Adrenal gland (tissue), 5 donors: ENCODE results near the gene ACER2.

Experiments
- CTCF ChIP-seq, 6 experiments: fragments of 450-650 bp in 4 of 6; fragments of 200-600 bp in 2 of 6; sonication (generic) in 1 of 6; IDR thresholded peaks; 1 replicate in 5 of 6; 2 replicates in 1 of 6; pipeline versions ENCODE4 v1.5.1 to v1.8.0; 2016 to 2021; ENCODE audit warnings: antibody characterized with exemption in 6 of 6, mild to moderate bottlenecking in 2 of 6, moderate library complexity in 1 of 6
- POLR2A ChIP-seq, 2 donors: fragments of 450-650 bp; IDR thresholded peaks; one replicate each; pipeline ENCODE4 v1.6.1; 2017; ENCODE audit warnings: antibody characterized with exemption in 2 of 2, mild to moderate bottlenecking in 2 of 2, moderate library complexity in 1 of 2
- donor health status: DM: no; HTN: no; CAD: no.

GRCh38 chr9:19416143-19416542 is 7.3 kb downstream of the ACER2 start:
- TF ChIP-seq CTCF (IDR thresholded peaks at IDR 0.05) = no peak
- no peak for TF ChIP-seq POLR2A (IDR thresholded peaks at IDR 0.05)
